Liver (tissue), 9 donors: ENCODE data around the gene SPOP. TPM values are rescaled to one million over a fixed set of nuclear protein-coding genes. Genes with fewer than 3 reads are reported as not detected.
"Not testable (repeated sequence)": the region's sequence is repeated elsewhere in the genome, so short reads cannot be mapped to it uniquely, and the experiment has no call there.

Source experiments
- DNase-seq: peaks from one replicate; pipeline ENCODE4 v3.0.0-alpha.2; 2017; ENCODE audit warnings: low spot score
- H3K27ac ChIP-seq, 2 donors: one replicate each; pipeline ENCODE4 v1.7.0; 2013; ENCODE audit warnings: inconsistent platforms in 2 of 2, low read length in 2 of 2, control low read depth in 1 of 2, low read depth in 1 of 2, mild to moderate bottlenecking in 1 of 2
- H3K27me3 ChIP-seq, 4 donors: one replicate each; pipeline versions ENCODE4 v1.6.1 to v1.7.0; 2013; ENCODE audit warnings: low read length in 3 of 4, inconsistent platforms in 1 of 4, mild to moderate bottlenecking in 1 of 4, moderate library complexity in 1 of 4; ENCODE audit not compliant: control insufficient read depth in 4 of 4, insufficient read depth in 4 of 4
- H3K36me3 ChIP-seq, 4 donors: one replicate each; pipeline versions ENCODE4 v1.6.1 to v1.7.0; 2013; ENCODE audit warnings: low read length in 3 of 4, mild to moderate bottlenecking in 3 of 4, low read depth in 1 of 4, moderate library complexity in 1 of 4; ENCODE audit not compliant: control insufficient read depth in 4 of 4, insufficient read depth in 3 of 4
- H3K4me1 ChIP-seq, 4 donors: one replicate each; pipeline versions ENCODE4 v1.6.1 to v1.7.0; 2013; ENCODE audit warnings: low read length in 3 of 4, mild to moderate bottlenecking in 3 of 4, moderate library complexity in 1 of 4; ENCODE audit not compliant: control insufficient read depth in 4 of 4, insufficient read depth in 4 of 4
- H3K4me3 ChIP-seq, 3 donors: one replicate each; pipeline versions ENCODE4 v1.6.1 to v1.7.0; 2013; ENCODE audit warnings: low read length in 3 of 3, control low read depth in 1 of 3, low read depth in 1 of 3, mild to moderate bottlenecking in 1 of 3
- H3K9ac ChIP-seq, 2 donors: one replicate each; pipeline ENCODE4 v1.7.0; 2013; ENCODE audit warnings: low read length in 2 of 2, mild to moderate bottlenecking in 2 of 2, moderate library complexity in 2 of 2, control low read depth in 1 of 2, low read depth in 1 of 2
- H3K9me3 ChIP-seq, 4 donors: one replicate each; pipeline versions ENCODE4 v1.6.1 to v1.7.0; 2013; ENCODE audit warnings: low read length in 3 of 4; ENCODE audit not compliant: control insufficient read depth in 4 of 4
- CTCF ChIP-seq: fragments of 150-350 bp; IDR thresholded peaks from 2 replicates; pipeline ENCODE4 v1.5.1; 2017; ENCODE audit warnings: improper control_type of control experiment, low read depth, low read length; ENCODE audit not compliant: missing input control
- GABPA ChIP-seq, 2 donors: IDR thresholded peaks in 1 of 2; conservative IDR thresholded peaks in 1 of 2; 2 replicates each; pipeline ENCODE4 v1.6.1; 2016; ENCODE audit warnings: antibody characterized with exemption in 2 of 2, mild to moderate bottlenecking in 1 of 2, moderate library complexity in 1 of 2
- HNF4G ChIP-seq: IDR thresholded peaks from 2 replicates; pipeline ENCODE4 v1.6.1; 2016; ENCODE audit warnings: antibody characterized with exemption
- JUND ChIP-seq, 2 donors: IDR thresholded peaks; 2 replicates each; pipeline ENCODE4 v1.6.1; 2016; ENCODE audit warnings: antibody characterized with exemption in 2 of 2
- MAX ChIP-seq: IDR thresholded peaks from 2 replicates; pipeline ENCODE4 v1.6.1; 2016; ENCODE audit warnings: antibody characterized with exemption
- NR2F2 ChIP-seq: IDR thresholded peaks from 2 replicates; pipeline ENCODE4 v1.6.1; 2016; ENCODE audit warnings: antibody characterized with exemption
- RAD21 ChIP-seq, 2 donors: IDR thresholded peaks; 2 replicates each; pipeline ENCODE4 v1.6.1; 2016; ENCODE audit warnings: antibody characterized with exemption in 2 of 2, mild to moderate bottlenecking in 2 of 2
- REST ChIP-seq: IDR thresholded peaks from 2 replicates; pipeline ENCODE4 v1.6.1; 2016; ENCODE audit warnings: antibody characterized with exemption, mild to moderate bottlenecking
- RXRA ChIP-seq, 2 donors: IDR thresholded peaks; 2 replicates each; pipeline ENCODE4 v1.6.1; 2017 to 2018; ENCODE audit warnings: antibody characterized with exemption in 2 of 2, mild to moderate bottlenecking in 1 of 2
- YY1 ChIP-seq: IDR thresholded peaks from 2 replicates; pipeline ENCODE4 v1.6.1; 2016; ENCODE audit warnings: antibody characterized with exemption, mild to moderate bottlenecking
- WGBS: extraction: QIAGEN DNeasy Blood & Tissue Kit; methylation state at CpG from one replicate; pipeline ENCODE4 v1.1.7; 2013; 5-methylcytosine and 5-hydroxymethylcytosine counted together
- polyA plus RNA-seq, 2 donors: library from polyadenylated mRNA; stranded (reverse) in 1 of 2; unstranded in 1 of 2; fragments of 200-250 nt in 1 of 2; fragments of >200 nt in 1 of 2; fragmentation: Nextera tagmentation in 1 of 2; extraction: Ambion mirVana in 1 of 2; gene quantifications; one replicate each; pipeline versions ENCODE4 v1.2.1 to v1.2.3, GENCODE V29; 2013 to 2015
- total RNA-seq, 2 donors: library from RNA; depleted of rRNA; stranded (reverse); fragments of >200 nt; gene quantifications; one replicate each; pipeline ENCODE4 v1.2.3, GENCODE V29; 2014
- donor health status: healthy.
- donor health status: healthy.
- donor health status: healthy.
- donor health status: healthy.
- donor health status: healthy.

SPOP gene
- total and polyA plus RNA-seq, 4 donors: 21.6 to 50.8 (median 42.4) TPM

- TF ChIP-seq YY1 (no peak), JUND (IDR thresholded peaks at IDR 0.05) (no peak), HNF4G (no peak), GABPA (IDR thresholded peaks at IDR 0.05 in 1 of 2, conservative IDR thresholded peaks at IDR 0.05 in 1 of 2) (no peak)
These were observed 31.3 kb downstream of the SPOP start (continued) for GRCh38 chr17:49646391-49647255.

GRCh38 chr17:49646056-49646390 lies 31.9 kb downstream of the SPOP start:
- not testable (repeated sequence) for H3K27ac ChIP-seq, H3K27me3 ChIP-seq, H3K9me3 ChIP-seq, H3K9ac ChIP-seq, H3K4me3 ChIP-seq, H3K4me1 ChIP-seq, DNase-seq, H3K36me3 ChIP-seq
- WGBS: 93% methylated on average over 1 of the region's 1 CpG

- no peak for TF ChIP-seq YY1
- no peak for TF ChIP-seq MAX
- TF ChIP-seq HNF4G: no peak
- TF ChIP-seq GABPA (IDR thresholded peaks at IDR 0.05 in 1 of 2, conservative IDR thresholded peaks at IDR 0.05 in 1 of 2): no peak
- TF ChIP-seq REST: no peak
- no peak for TF ChIP-seq CTCF
- TF ChIP-seq JUND (IDR thresholded peaks at IDR 0.05): no peak
- TF ChIP-seq RXRA (IDR thresholded peaks at IDR 0.05): no peak
- no peak for TF ChIP-seq RAD21 (IDR thresholded peaks at IDR 0.05)
- TF ChIP-seq NR2F2: no peak
- no peak overlapping the region for H3K4me3 ChIP-seq
- 73% methylated on average over 1 of the region's 1 CpG for WGBS
These were observed 32.2 kb downstream of the SPOP start for GRCh38 chr17:49645654-49646053.

More at GRCh38 chr17:49645654-49646053, 32.2 kb downstream of the SPOP start:
- Histone ChIP-seq H3K9me3 (no peaks in the 10 kb centered on the region), H3K36me3 (peaks cover 0 to 2% (median 0%) of the 10 kb centered on the region in 4 donors), H3K27ac (no peak overlapping the region), H3K9ac (no peak overlapping the region), H3K4me1 (no peaks in the 10 kb centered on the region), H3K27me3 (no peaks in the 10 kb centered on the region)
- DNase-seq: no peak
